Lung (tissue), 16 donors: Measurements from ENCODE around the gene MAPK14. TPM values are rescaled to one million over a fixed set of nuclear protein-coding genes. Genes with fewer than 3 reads are reported as not detected.
A peak's percentile ranks its signal among the peaks of the same experiment; 100 is the strongest.
"Not testable (repeated sequence)": the region's sequence is repeated elsewhere in the genome, so short reads cannot be mapped to it uniquely, and the experiment has no call there.

Source experiments
- ATAC-seq: fragments of 200-7000 bp; cut with Tn5 transposase; one replicate; pipeline ENCODE4 v1.9.1; 2020; ENCODE audit warnings: moderate number of reproducible peaks; ENCODE audit not compliant: insufficient read depth, low FRiP score
- DNase-seq, 3 donors: peaks; one replicate each; pipeline ENCODE4 v3.0.0-alpha.2; 2013 to 2017
- H3K27ac ChIP-seq, 2 donors: one replicate each; pipeline ENCODE4 v1.5.1; 2013; ENCODE audit warnings: mild to moderate bottlenecking in 2 of 2, moderate library complexity in 2 of 2, control low read depth in 1 of 2, inconsistent platforms in 1 of 2, low read depth in 1 of 2, low read length in 1 of 2
- H3K27me3 ChIP-seq, 3 donors: one replicate each; pipeline ENCODE4 v1.5.1; 2013; ENCODE audit warnings: low read length in 2 of 3; ENCODE audit not compliant: control insufficient read depth in 3 of 3, insufficient read depth in 3 of 3
- H3K36me3 ChIP-seq, 4 donors: one replicate each; pipeline ENCODE4 v1.5.1; 2013; ENCODE audit warnings: low read length in 4 of 4, mild to moderate bottlenecking in 1 of 4, moderate library complexity in 1 of 4; ENCODE audit not compliant: control insufficient read depth in 4 of 4, insufficient read depth in 4 of 4
- H3K4me1 ChIP-seq, 5 donors: one replicate each; pipeline ENCODE4 v1.5.1; 2013; ENCODE audit warnings: low read length in 5 of 5, mild to moderate bottlenecking in 2 of 5, moderate library complexity in 1 of 5; ENCODE audit not compliant: control insufficient read depth in 5 of 5, insufficient read depth in 5 of 5
- H3K4me3 ChIP-seq: one replicate; pipeline ENCODE4 v1.5.1; 2013; ENCODE audit warnings: mild to moderate bottlenecking, control low read depth, moderate library complexity
- H3K9ac ChIP-seq, 2 donors: one replicate each; pipeline ENCODE4 v1.5.1; 2013; ENCODE audit warnings: low read length in 2 of 2, control low read depth in 1 of 2; ENCODE audit not compliant: insufficient read depth in 1 of 2
- H3K9me3 ChIP-seq, 4 donors: one replicate each; pipeline ENCODE4 v1.5.1; 2013; ENCODE audit warnings: low read length in 3 of 4, mild to moderate bottlenecking in 1 of 4, moderate library complexity in 1 of 4; ENCODE audit not compliant: control insufficient read depth in 4 of 4, insufficient read depth in 3 of 4
- CTCF ChIP-seq: IDR thresholded peaks from 2 replicates; pipeline ENCODE4 v1.5.1; 2012; ENCODE audit warnings: mild to moderate bottlenecking; ENCODE audit errors: control extremely low read depth, extremely low read depth
- WGBS, 2 donors: extraction: QIAGEN DNeasy Blood & Tissue Kit; methylation state at CpG; one replicate each; pipeline ENCODE4 v1.1.7; 2013; 5-methylcytosine and 5-hydroxymethylcytosine counted together
- long read RNA-seq, 5 donors: transcript quantifications; one replicate each; lab custom pipeline, GENCODE V29; 2026
- polyA plus RNA-seq, 2 donors: library from polyadenylated mRNA; stranded (reverse); fragments of 200-250 nt; gene quantifications; one replicate each; pipeline ENCODE4 v1.2.1, GENCODE V29; 2013
- total RNA-seq, 2 donors: library from RNA; depleted of rRNA in 1 of 2; stranded (reverse); fragments of >200 nt in 1 of 2; gene quantifications; one replicate each; pipeline ENCODE4 v1.2.1, GENCODE V29; 2014 to 2021
- donor health status: control.
- donor health status: control.
- donor health status: Bipolar disorder and iron deficiency.
- donor health status: healthy.
- donor health status: DM: yes; HTN: yes; CAD: no.

MAPK14 gene
- total RNA-seq (10 to 100 TPM; 63.3 to 93.3 TPM), polyA plus RNA-seq (10 to 100 TPM; 12.8 to 55.6 TPM)
- long read RNA-seq, donor 1, full-length matches to known transcripts = 8 of 8 reads
- long read RNA-seq, donor 1, partial matches to known transcripts = 0 of 8 reads
- long read RNA-seq, donor 1, other reads (novel, unspliced or antisense) = 0 of 8 reads
- long read RNA-seq, donor 2, full-length matches to known transcripts = 4 of 10 reads
- long read RNA-seq, donor 2, partial matches to known transcripts = 6 of 10 reads
- long read RNA-seq, donor 2, other reads (novel, unspliced or antisense) = 0 of 10 reads
- long read RNA-seq, donor 3, full-length matches to known transcripts = 8 of 14 reads
- long read RNA-seq, donor 3, partial matches to known transcripts = 6 of 14 reads
- long read RNA-seq, donor 3, other reads (novel, unspliced or antisense) = 0 of 14 reads
- long read RNA-seq, donor 4, partial matches to known transcripts = 0 of 2 reads
- long read RNA-seq, donor 4, other reads (novel, unspliced or antisense) = 0 of 2 reads
- long read RNA-seq, donor 5, full-length matches to known transcripts = 6 of 11 reads
- long read RNA-seq, donor 5, partial matches to known transcripts = 5 of 11 reads
- long read RNA-seq, donor 5, other reads (novel, unspliced or antisense) = 0 of 11 reads

GRCh38 chr6:36027501-36028087 lies at the start of gene MAPK14:
Gene MAPK14 (plus strand): TSS chr6:36027808. CDS start chr6:36028158, 350 bp downstream.
- Histone ChIP-seq H3K9ac (peak within 1 kb of the TSS; percentile 85 to 93), H3K4me3 (peak within 1 kb of the TSS; percentile 99), H3K36me3 (peaks cover 0 to 8% (median 0%) of the 10 kb centered on the region in 4 donors), H3K4me1 (peaks cover 0 to 39% (median 7%) of the 10 kb centered on the region in 5 donors), H3K27ac (peak within 1 kb of the TSS; percentile 90 to 91), H3K9me3 (no peaks in the 10 kb centered on the region), H3K27me3 (peaks cover 0 to 5% (median 0%) of the 10 kb centered on the region in 3 donors)
- 0% methylated on average over 62 of the region's 62 CpGs for WGBS, 2 donors
- ATAC-seq = peak; percentile 92
- DNase-seq = peak; percentile 99 to 100 (median 100)
- TF ChIP-seq CTCF = peak; percentile 98

- not testable (repeated sequence) for ATAC-seq, H3K27ac ChIP-seq
These were observed 47.5 kb upstream of the MAPK14 start for GRCh38 chr6:35980126-35980525.

GRCh38 chr6:35980991-35981645 lies 46.5 kb upstream of the MAPK14 start:
- WGBS, 2 donors = 80 to 91% methylated on average over 6 of the region's 6 CpGs
- DNase-seq (no peak), ATAC-seq (no peak)
- Histone ChIP-seq H3K9me3 (no peaks in the 10 kb centered on the region), H3K9ac (no peak overlapping the region), H3K4me1 (no peaks in the 10 kb centered on the region), H3K36me3 (no peaks in the 10 kb centered on the region), H3K4me3 (no peak overlapping the region), H3K27me3 (no peaks in the 10 kb centered on the region), H3K27ac (no peak overlapping the region)
- no peak for TF ChIP-seq CTCF

More at GRCh38 chr6:35980126-35980525, 47.5 kb upstream of the MAPK14 start:
- H3K27me3 ChIP-seq, H3K9ac ChIP-seq, H3K36me3 ChIP-seq, H3K4me3 ChIP-seq, DNase-seq, H3K4me1 ChIP-seq, H3K9me3 ChIP-seq: not testable (repeated sequence)
- 96 to 98% methylated on average over 1 of the region's 1 CpG for WGBS, 2 donors
